Left lung (tissue), 10 donors: ENCODE results near the gene TOPBP1. TPM values are rescaled to one million over a fixed set of nuclear protein-coding genes. Genes with fewer than 3 reads are reported as not detected.
A peak's percentile ranks its signal among the peaks of the same experiment; 100 is the strongest.
"Not testable (repeated sequence)": the region's sequence is repeated elsewhere in the genome, so short reads cannot be mapped to it uniquely, and the experiment has no call there.

Experiments used
- ATAC-seq: fragments of 200-7000 bp; cut with Tn5 transposase; one replicate; pipeline ENCODE4 v1.9.1; 2020; ENCODE audit warnings: moderate library complexity
- DNase-seq, 4 donors: peaks; one replicate each; pipeline ENCODE4 v3.0.0-alpha.2; 2013 to 2020
- H3K27ac ChIP-seq, 2 donors: fragments of 200-600 bp; sonication (generic) in 1 of 2; one replicate each; pipeline versions ENCODE4 v1.5.0 to v1.8.0; 2020 to 2021
- H3K27me3 ChIP-seq, 2 donors: fragments of 200-600 bp; sonication (generic) in 1 of 2; one replicate each; pipeline versions ENCODE4 v1.5.0 to v1.8.0; 2020 to 2021
- H3K36me3 ChIP-seq, 2 donors: fragments of 200-600 bp; sonication (generic) in 1 of 2; one replicate each; pipeline versions ENCODE4 v1.5.0 to v1.8.0; 2020 to 2021
- H3K4me1 ChIP-seq, 2 donors: fragments of 200-600 bp; one replicate each; pipeline ENCODE4 v1.8.0; 2021
- H3K4me3 ChIP-seq, 2 donors: fragments of 200-600 bp; sonication (generic) in 1 of 2; one replicate each; pipeline versions ENCODE4 v1.5.0 to v1.8.0; 2020 to 2021; ENCODE audit warnings: mild to moderate bottlenecking in 1 of 2
- H3K9me3 ChIP-seq, 2 donors: fragments of 200-600 bp; sonication (generic) in 1 of 2; one replicate each; pipeline versions ENCODE4 v1.5.0 to v1.8.0; 2020 to 2021
- intact Hi-C, 2 donors: fragments of 100-400 bp; cut with DNase I; formaldehyde crosslinking; loops; one replicate each; pipeline versions ENCODE4 v1.11.2 to v1.14.2; 2022
- polyA plus RNA-seq, 6 donors: library from polyadenylated mRNA; unstranded; fragments of 120-200 nt; gene quantifications; one replicate each; pipeline ENCODE4 v1.2.1, GENCODE V29; 2013; ENCODE audit not compliant: insufficient read length in 6 of 6
- total RNA-seq, 2 donors: library from RNA; stranded (reverse); fragmentation: NEBNext Ultra II Directional; extraction: Animal tissue kit (Norgen Biotek cat#: 25700); gene quantifications; one replicate each; pipeline ENCODE4 v1.2.1, GENCODE V29; 2021
- TF ChIP-seq, protein P1 (sequence below), 2 donors: fragments of 200-600 bp; sonication (generic) in 1 of 2; IDR thresholded peaks; one replicate each; pipeline versions ENCODE4 v1.5.0 to v1.8.0; 2021; ENCODE audit warnings: antibody characterized with exemption in 2 of 2
- donor health status: DM: no; HTN: yes; CAD: no.
- donor health status: DM: no; HTN: no; CAD: no.

Gene TOPBP1
- total and polyA plus RNA-seq, 8 donors, result 17.5 to 55.2 (median 44.1) TPM

DNA sequence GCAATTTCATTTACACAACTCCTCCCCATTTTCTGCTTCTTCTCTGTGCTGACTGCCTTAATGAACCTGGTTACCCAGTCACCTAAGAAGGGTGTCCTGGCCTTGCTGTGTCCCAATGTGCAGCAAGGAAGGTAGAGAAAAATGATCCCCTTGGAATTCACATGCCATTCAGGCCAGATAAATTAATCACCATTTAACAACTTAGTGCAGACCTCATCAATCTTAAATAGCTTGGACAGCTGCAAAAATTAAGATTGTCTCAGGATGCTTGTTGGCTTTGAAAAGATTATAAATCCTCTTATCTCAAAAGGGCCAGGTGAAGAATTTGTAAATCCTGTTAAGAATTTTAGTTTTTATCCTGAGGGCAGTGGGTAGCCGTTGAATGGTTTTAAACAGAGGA lies 97.9 kb downstream of the TOPBP1 start:
- intact Hi-C loops, result no loop called here
- Histone ChIP-seq H3K27ac (no peak overlapping the region), H3K4me1 (peaks cover 0 to 7% of the 10 kb centered on the region in 2 donors), H3K9me3 (peaks cover 0 to 1% of the 10 kb centered on the region in 2 donors), H3K36me3 (no peaks in the 10 kb centered on the region), H3K4me3 (no peak overlapping the region), H3K27me3 (no peaks in the 10 kb centered on the region)
- TF ChIP-seq, protein P1, sequence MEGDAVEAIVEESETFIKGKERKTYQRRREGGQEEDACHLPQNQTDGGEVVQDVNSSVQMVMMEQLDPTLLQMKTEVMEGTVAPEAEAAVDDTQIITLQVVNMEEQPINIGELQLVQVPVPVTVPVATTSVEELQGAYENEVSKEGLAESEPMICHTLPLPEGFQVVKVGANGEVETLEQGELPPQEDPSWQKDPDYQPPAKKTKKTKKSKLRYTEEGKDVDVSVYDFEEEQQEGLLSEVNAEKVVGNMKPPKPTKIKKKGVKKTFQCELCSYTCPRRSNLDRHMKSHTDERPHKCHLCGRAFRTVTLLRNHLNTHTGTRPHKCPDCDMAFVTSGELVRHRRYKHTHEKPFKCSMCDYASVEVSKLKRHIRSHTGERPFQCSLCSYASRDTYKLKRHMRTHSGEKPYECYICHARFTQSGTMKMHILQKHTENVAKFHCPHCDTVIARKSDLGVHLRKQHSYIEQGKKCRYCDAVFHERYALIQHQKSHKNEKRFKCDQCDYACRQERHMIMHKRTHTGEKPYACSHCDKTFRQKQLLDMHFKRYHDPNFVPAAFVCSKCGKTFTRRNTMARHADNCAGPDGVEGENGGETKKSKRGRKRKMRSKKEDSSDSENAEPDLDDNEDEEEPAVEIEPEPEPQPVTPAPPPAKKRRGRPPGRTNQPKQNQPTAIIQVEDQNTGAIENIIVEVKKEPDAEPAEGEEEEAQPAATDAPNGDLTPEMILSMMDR (IDR thresholded peaks at IDR 0.05), result no peak
- DNase-seq, result no peak
- ATAC-seq, result no peak

DNA sequence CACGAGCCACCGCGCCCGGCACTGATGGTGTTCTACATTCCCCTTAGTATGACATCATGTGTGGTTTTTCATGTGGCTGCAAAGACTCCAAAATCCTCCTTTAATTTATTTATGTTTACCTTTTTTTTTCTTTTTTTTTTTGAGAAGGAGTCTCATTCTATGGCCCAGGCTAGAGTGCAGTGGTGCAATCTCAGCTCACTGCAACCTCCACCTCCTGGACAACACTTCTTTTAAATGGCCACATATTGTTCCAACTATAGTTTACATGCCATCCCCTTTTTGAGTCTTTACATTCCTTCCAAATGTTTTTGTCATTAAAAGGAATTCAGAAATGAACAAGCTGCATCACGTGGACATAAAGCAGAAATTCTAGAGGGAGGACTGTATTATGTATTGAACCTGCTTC lies 98.6 kb downstream of the TOPBP1 start:
- H3K27me3 ChIP-seq, result no peaks in the 10 kb centered on the region
- H3K36me3 ChIP-seq, result no peaks in the 10 kb centered on the region
- intact Hi-C loops, result no loop called here
- TF ChIP-seq, protein P1 (IDR thresholded peaks at IDR 0.05), result no peak
- peaks cover 0 to 2% of the 10 kb centered on the region in 2 donors for H3K9me3 ChIP-seq
- ATAC-seq, result no peak
- DNase-seq, result no peak
- H3K27ac ChIP-seq, result no peak overlapping the region
- H3K4me3 ChIP-seq, result no peak overlapping the region
- peaks cover 0 to 4% of the 10 kb centered on the region in 2 donors for H3K4me1 ChIP-seq

DNA sequence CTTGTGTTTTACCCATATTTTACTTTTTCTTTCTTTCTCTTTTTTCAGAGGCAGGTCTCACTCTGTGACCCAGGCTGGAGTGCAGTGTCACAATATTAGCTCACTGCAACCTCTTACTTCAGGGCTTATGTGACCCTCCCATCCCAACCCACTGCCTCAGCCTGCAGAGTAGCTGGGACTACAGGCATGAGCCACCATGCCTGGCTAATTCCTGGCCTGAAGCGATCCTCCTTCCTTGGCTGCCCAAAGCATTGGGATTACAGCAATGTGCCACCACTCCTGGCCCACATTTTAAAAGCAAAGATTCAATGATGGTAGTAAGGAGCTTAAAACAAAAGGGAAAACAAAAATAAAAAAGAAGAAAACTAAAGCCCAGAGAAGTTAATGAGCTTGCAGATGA lies 99.4 kb downstream of the TOPBP1 start:
- intact Hi-C loops, result no loop called here
- H3K4me3 ChIP-seq, result no peak overlapping the region
- H3K9me3 ChIP-seq, result peaks cover 0 to 2% of the 10 kb centered on the region in 2 donors
- no peak for ATAC-seq
- H3K27ac ChIP-seq, result no peak overlapping the region
- TF ChIP-seq, protein P1 (IDR thresholded peaks at IDR 0.05), result no peak
- DNase-seq, result no peak
- peaks cover 0 to 4% of the 10 kb centered on the region in 2 donors for H3K4me1 ChIP-seq
- no peaks in the 10 kb centered on the region for H3K27me3 ChIP-seq
- no peaks in the 10 kb centered on the region for H3K36me3 ChIP-seq

- H3K9me3 ChIP-seq, result peaks cover 0 to 2% of the 10 kb centered on the region in 2 donors
- TF ChIP-seq, protein P1 (IDR thresholded peaks at IDR 0.05), result no peak
- DNase-seq (no peak), ATAC-seq (peak; percentile 41)
- H3K4me3 ChIP-seq, result no peak overlapping the region
- H3K27me3 ChIP-seq, result no peaks in the 10 kb centered on the region
- intact Hi-C loops, result no loop called here
- peaks cover 0 to 4% of the 10 kb centered on the region in 2 donors for H3K4me1 ChIP-seq
- H3K36me3 ChIP-seq, result no peaks in the 10 kb centered on the region
- no peak overlapping the region for H3K27ac ChIP-seq
Observed at GRCh38 chr3:133561679-133562078, 100.1 kb downstream of the TOPBP1 start.

- H3K27ac ChIP-seq, ATAC-seq, H3K36me3 ChIP-seq, H3K27me3 ChIP-seq, H3K4me3 ChIP-seq, DNase-seq, H3K9me3 ChIP-seq, intact Hi-C loops: not testable (repeated sequence)
- H3K4me1 ChIP-seq, result peaks cover 7 to 12% of the 10 kb centered on the region in 2 donors
Observed at GRCh38 chr3:133551589-133551988, 110.2 kb downstream of the TOPBP1 start.

Other genes starting within 250 kb of the TOPBP1 start
- gene CDV3, start 88.3 kb downstream of the TOPBP1 start, total RNA-seq, result 100 to 1,000 TPM; 162 to 173 TPM
- gene CDV3, start 88.3 kb downstream of the TOPBP1 start, polyA plus RNA-seq, result 100 to 1,000 TPM; 106 to 124 (median 109) TPM
- 1 to 10 TPM; 2.1 to 3.5 TPM for gene TF, start 84.5 kb upstream of the TOPBP1 start, total RNA-seq
- gene TF, start 84.5 kb upstream of the TOPBP1 start, polyA plus RNA-seq, result 10 to 100 TPM in 2 of 6 donors, 1 to 10 TPM in 4; 3.9 to 13.1 (median 5.9) TPM
- gene SRPRB, start 143.9 kb upstream of the TOPBP1 start, total RNA-seq, result 100 to 1,000 TPM in 1 of 2 donors, 10 to 100 TPM in 1; 68.7 to 117 TPM
- 10 to 100 TPM; 36.2 to 46.0 (median 40.1) TPM for gene SRPRB, start 143.9 kb upstream of the TOPBP1 start, polyA plus RNA-seq
- 10 to 100 TPM in 1 of 2 donors, 1 to 10 TPM in 1; 3.7 to 11.4 TPM for gene RAB6B, start 233.9 kb upstream of the TOPBP1 start, total RNA-seq
- 1 to 10 TPM; 4.8 to 9.3 (median 6.1) TPM for gene RAB6B, start 233.9 kb upstream of the TOPBP1 start, polyA plus RNA-seq